Neural crest cell (in vitro differentiated cells): ENCODE data around the gene NIPBL. TPM values are rescaled to one million over a fixed set of nuclear protein-coding genes. Genes with fewer than 3 reads are reported as not detected.

Source experiments
- DNase-seq: peaks from one replicate; pipeline ENCODE4 v3.0.0; 2021; ENCODE audit warnings: low read depth, mixed read lengths, low spot score
- H3K27ac Mint-ChIP-seq: one replicate; pipeline ENCODE4 v1.8.0; 2021; ENCODE audit warnings: mild to moderate bottlenecking, mixed read lengths; ENCODE audit not compliant: unreplicated experiment
- H3K27me3 Mint-ChIP-seq: 2 replicates; pipeline ENCODE4 v1.8.0; 2021; ENCODE audit warnings: low read depth, mild to moderate bottlenecking, mixed read lengths
- H3K36me3 Mint-ChIP-seq: 2 replicates; pipeline ENCODE4 v1.8.0; 2021; ENCODE audit warnings: low read depth, mild to moderate bottlenecking, mixed read lengths
- H3K4me1 Mint-ChIP-seq: 2 replicates; pipeline ENCODE4 v1.8.0; 2021; ENCODE audit warnings: mixed read lengths
- H3K4me3 Mint-ChIP-seq: one replicate; pipeline ENCODE4 v1.8.0; 2021; ENCODE audit warnings: mild to moderate bottlenecking, mixed read lengths
- H3K9me3 Mint-ChIP-seq: 2 replicates; pipeline ENCODE4 v1.8.0; 2021; ENCODE audit warnings: mixed read lengths
- total RNA-seq: library from RNA; stranded (reverse); gene quantifications from 2 replicates; pipeline ENCODE4 v1.2.1, GENCODE V29; 2021
- TF ChIP-seq, protein P1 (sequence below): fragments of 200-600 bp; sonication (generic); conservative IDR thresholded peaks from 2 replicates; pipeline ENCODE4 v1.5.0; 2021; ENCODE audit warnings: antibody characterized with exemption, mild to moderate bottlenecking

NIPBL gene
- total RNA-seq, 1 donor from 2014 or later, result 66.3 TPM

- H3K9me3 Mint-ChIP-seq, result peaks cover 5% of the 10 kb centered on the region
- no peaks in the 10 kb centered on the region for H3K27me3 Mint-ChIP-seq
- H3K27ac Mint-ChIP-seq, result no peak overlapping the region
- DNase-seq, result no peak
- no peak overlapping the region for H3K4me3 Mint-ChIP-seq
- H3K36me3 Mint-ChIP-seq, result peaks cover 4% of the 10 kb centered on the region
- peaks cover 10% of the 10 kb centered on the region for H3K4me1 Mint-ChIP-seq
- TF ChIP-seq, protein P1, sequence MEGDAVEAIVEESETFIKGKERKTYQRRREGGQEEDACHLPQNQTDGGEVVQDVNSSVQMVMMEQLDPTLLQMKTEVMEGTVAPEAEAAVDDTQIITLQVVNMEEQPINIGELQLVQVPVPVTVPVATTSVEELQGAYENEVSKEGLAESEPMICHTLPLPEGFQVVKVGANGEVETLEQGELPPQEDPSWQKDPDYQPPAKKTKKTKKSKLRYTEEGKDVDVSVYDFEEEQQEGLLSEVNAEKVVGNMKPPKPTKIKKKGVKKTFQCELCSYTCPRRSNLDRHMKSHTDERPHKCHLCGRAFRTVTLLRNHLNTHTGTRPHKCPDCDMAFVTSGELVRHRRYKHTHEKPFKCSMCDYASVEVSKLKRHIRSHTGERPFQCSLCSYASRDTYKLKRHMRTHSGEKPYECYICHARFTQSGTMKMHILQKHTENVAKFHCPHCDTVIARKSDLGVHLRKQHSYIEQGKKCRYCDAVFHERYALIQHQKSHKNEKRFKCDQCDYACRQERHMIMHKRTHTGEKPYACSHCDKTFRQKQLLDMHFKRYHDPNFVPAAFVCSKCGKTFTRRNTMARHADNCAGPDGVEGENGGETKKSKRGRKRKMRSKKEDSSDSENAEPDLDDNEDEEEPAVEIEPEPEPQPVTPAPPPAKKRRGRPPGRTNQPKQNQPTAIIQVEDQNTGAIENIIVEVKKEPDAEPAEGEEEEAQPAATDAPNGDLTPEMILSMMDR, result no peak
Observed at GRCh38 chr5:36935805-36936204, 59.2 kb downstream of the NIPBL start.

- Mint-ChIP-seq H3K27ac (no peak overlapping the region), H3K9me3 (peaks cover 5% of the 10 kb centered on the region), H3K4me3 (no peak overlapping the region), H3K36me3 (peaks cover 4% of the 10 kb centered on the region), H3K4me1 (peaks cover 10% of the 10 kb centered on the region), H3K27me3 (no peaks in the 10 kb centered on the region)
- DNase-seq, result no peak
- TF ChIP-seq, protein P1, result no peak
Observed at GRCh38 chr5:36936309-36936708, 59.7 kb downstream of the NIPBL start.

GRCh38 chr5:36938129-36938528 lies 61.6 kb downstream of the NIPBL start:
- TF ChIP-seq, protein P1, result no peak
- peaks cover 11% of the 10 kb centered on the region for H3K4me1 Mint-ChIP-seq
- H3K27ac Mint-ChIP-seq, result no peak overlapping the region
- H3K27me3 Mint-ChIP-seq, result no peaks in the 10 kb centered on the region
- no peak overlapping the region for H3K4me3 Mint-ChIP-seq
- no peak for DNase-seq
- H3K36me3 Mint-ChIP-seq, result no peaks in the 10 kb centered on the region
- no peaks in the 10 kb centered on the region for H3K9me3 Mint-ChIP-seq

DNA sequence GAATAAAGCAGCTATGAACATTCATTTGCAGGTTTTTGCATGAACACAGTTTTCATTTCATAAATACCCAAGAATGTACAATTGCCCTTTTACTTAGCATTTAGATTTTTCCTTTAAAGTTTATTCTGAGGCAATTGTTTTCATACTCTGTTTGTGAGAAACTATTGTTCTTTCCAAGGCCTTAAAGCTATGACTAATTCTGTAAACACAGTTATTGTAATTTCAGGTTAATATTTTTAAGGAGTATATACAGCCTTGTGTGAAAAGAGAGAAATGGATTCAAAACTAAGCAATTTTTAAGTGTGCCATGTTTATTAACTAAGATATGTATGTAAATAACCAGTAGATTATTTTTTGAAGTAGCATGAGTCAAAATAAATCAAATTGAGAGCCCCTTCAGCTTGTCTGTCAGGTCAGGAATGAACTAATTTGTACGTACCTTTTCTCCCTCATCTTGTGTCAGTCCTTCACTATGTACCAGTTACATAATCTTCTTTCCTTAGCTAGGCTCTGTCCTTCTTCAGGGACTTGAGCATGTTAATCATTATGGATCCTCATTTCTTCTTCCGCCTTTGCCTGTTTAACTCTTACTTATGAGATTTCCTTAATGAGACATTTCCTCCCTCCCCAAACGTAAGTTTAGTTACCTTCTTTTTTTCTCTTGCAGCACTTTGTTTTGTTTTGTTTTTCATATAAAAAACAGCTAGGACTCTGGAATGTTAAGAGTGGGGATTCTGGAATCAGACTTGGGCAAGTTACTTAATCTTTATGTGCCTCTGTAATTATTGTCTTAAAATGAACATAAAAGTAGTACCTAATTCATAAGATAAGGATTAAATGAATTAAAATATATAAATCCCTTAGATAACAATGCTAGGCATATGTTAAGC lies 63.6 kb downstream of the NIPBL start:
- Mint-ChIP-seq H3K36me3 (no peaks in the 10 kb centered on the region), H3K27ac (no peak overlapping the region), H3K4me1 (peaks cover 28% of the 10 kb centered on the region), H3K27me3 (no peaks in the 10 kb centered on the region), H3K9me3 (no peaks in the 10 kb centered on the region), H3K4me3 (no peak overlapping the region)
- DNase-seq, result no peak
- TF ChIP-seq, protein P1, result no peak

GRCh38 chr5:36943584-36943983 lies 67.0 kb downstream of the NIPBL start:
- Mint-ChIP-seq H3K4me3 (no peak overlapping the region), H3K27me3 (no peaks in the 10 kb centered on the region), H3K4me1 (peaks cover 17% of the 10 kb centered on the region), H3K36me3 (no peaks in the 10 kb centered on the region), H3K27ac (peak overlapping the region; percentile 43), H3K9me3 (no peaks in the 10 kb centered on the region)
- DNase-seq, result no peak
- TF ChIP-seq, protein P1, result no peak
